ENCODE measurements around the gene PTPRO. TPM values are rescaled to one million over a fixed set of nuclear protein-coding genes. Genes with fewer than 3 reads are reported as not detected.

Gene PTPRO
- total RNA-seq, 1 experiment from 2014 or later: 0.52 TPM

GRCh38 chr12:15485466-15485865 is 163.2 kb downstream of the PTPRO start:
- Histone ChIP-seq H3K79me1 (ENCODE audit: insufficient read depth, low read depth, low read length, poor library complexity, severe bottlenecking) (no peaks in the 10 kb centered on the region), H4K20me1 (ENCODE audit: control insufficient read depth, insufficient read depth, insufficient read length) (no peaks in the 10 kb centered on the region), H3K4me1 (ENCODE audit: insufficient read depth, low read length) (no peaks in the 10 kb centered on the region), H3K79me2 (ENCODE audit: insufficient read depth, low read length) (no peaks in the 10 kb centered on the region), H3K9me3 (ENCODE audit: control insufficient read depth, low read depth, low read length) (no peaks in the 10 kb centered on the region), H4K8ac (replicated peaks; ENCODE audit: insufficient read length, low read depth, low read length) (no peak overlapping the region), H3K56ac (ENCODE audit: insufficient read length, low read depth, low read length) (no peak overlapping the region), H4K5ac (ENCODE audit: insufficient read length, low read depth, low read length) (no peak overlapping the region), H2AK5ac (ENCODE audit: insufficient read length, low read length) (no peak overlapping the region), H4K91ac (ENCODE audit: insufficient read length, low read depth, low read length) (no peak overlapping the region), H3K4ac (ENCODE audit: low read depth, low read length) (no peak overlapping the region), H2BK20ac (ENCODE audit: low read depth, low read length, poor library complexity, severe bottlenecking) (no peak overlapping the region), H3K27ac (ENCODE audit: insufficient read length, low read depth, low read length) (no peak overlapping the region), H3K14ac (ENCODE audit: insufficient read depth, low read length) (no peak overlapping the region), H3T11ph (ENCODE audit: low read length) (no peak overlapping the region), H2BK15ac (ENCODE audit: low read depth, low read length) (no peak overlapping the region), H3K9ac (ENCODE audit: extremely low read depth, insufficient read length, low read length) (no peak overlapping the region), H3K27me3 (ENCODE audit: insufficient read depth, low read length) (no peaks in the 10 kb centered on the region), H2BK12ac (ENCODE audit: insufficient read length, low read depth, low read length) (no peak overlapping the region), H2BK120ac (ENCODE audit: low read depth, low read length, poor library complexity, severe bottlenecking) (no peak overlapping the region), H2BK5ac (ENCODE audit: insufficient read length, low read length) (no peak overlapping the region), H3K23ac (ENCODE audit: insufficient read length, low read depth, low read length) (no peak overlapping the region), H3K18ac (ENCODE audit: insufficient read length, low read depth, low read length) (no peak overlapping the region), H3K4me2 (ENCODE audit: insufficient read depth, insufficient read length, low read length) (no peak overlapping the region), H2AFZ (ENCODE audit: low read length) (no peak overlapping the region), H3K23me2 (ENCODE audit: insufficient read length, low read depth, low read length, poor library complexity, severe bottlenecking) (no peaks in the 10 kb centered on the region)
- Mint-ChIP-seq H3K4me3 (no peak overlapping the region), H3K27ac (no peak overlapping the region; a peak in 1 of 7 replicates), H3K27me3 (ENCODE audit: low read depth) (no peaks in the 10 kb centered on the region), H3K36me3 (ENCODE audit: insufficient read depth in 1 of 3, low read depth in 3 of 3) (no peaks in the 10 kb centered on the region), H3K9me3 (no peaks in the 10 kb centered on the region), H3K4me1 (no peaks in the 10 kb centered on the region)
- DNase-seq: no peak
- no peak for TF ChIP-seq CTCF (conservative IDR thresholded peaks at IDR 0.05)
- no CpG with 5 or more reads among the region's 3 CpGs for WGBS (ENCODE audit: extremely low coverage, insufficient read length, low lambda C conversion rate)

Measured in H9 (cell line).